ENCODE results near the gene CNKSR3.

The CNKSR3 gene

GRCh38 chr6:154478021-154478700, 32.3 kb downstream of the CNKSR3 start:
- Histone ChIP-seq H3K4me1 (ENCODE audit: low read depth, poor library complexity, severe bottlenecking) (no peaks in the 10 kb centered on the region), H3K9ac (no peak overlapping the region), H3K4me2 (no peak overlapping the region), H3K4me3 (IDR thresholded peaks at IDR 0.05; ENCODE audit: insufficient read depth, low read depth, low read length) (no peak overlapping the region), H4K20me1 (ENCODE audit: insufficient read depth) (no peaks in the 10 kb centered on the region), H3K27me3 (ENCODE audit: insufficient read depth, low read depth) (no peaks in the 10 kb centered on the region), H2AFZ (ENCODE audit: low read depth) (no peak overlapping the region), H3K27ac (no peak overlapping the region), H3K79me2 (ENCODE audit: insufficient read depth, low read depth) (no peaks in the 10 kb centered on the region), H3K36me3 (ENCODE audit: insufficient read depth) (no peaks in the 10 kb centered on the region)
- TF ChIP-seq CTCF (conservative IDR thresholded peaks at IDR 0.05; ENCODE audit: low read depth, low read length) = no peak

- H3K4me3 ChIP-seq (IDR thresholded peaks at IDR 0.05; ENCODE audit: insufficient read depth, low read depth, low read length) = no peak overlapping the region
- no peaks in the 10 kb centered on the region for H4K20me1 ChIP-seq (ENCODE audit: insufficient read depth)
- H3K79me2 ChIP-seq (ENCODE audit: insufficient read depth, low read depth) = no peaks in the 10 kb centered on the region
- H3K4me2 ChIP-seq = no peak overlapping the region
- H3K36me3 ChIP-seq (ENCODE audit: insufficient read depth) = no peaks in the 10 kb centered on the region
- H3K27me3 ChIP-seq (ENCODE audit: insufficient read depth, low read depth) = no peaks in the 10 kb centered on the region
- H3K4me1 ChIP-seq (ENCODE audit: low read depth, poor library complexity, severe bottlenecking) = no peaks in the 10 kb centered on the region
- no peak overlapping the region for H3K27ac ChIP-seq
- TF ChIP-seq CTCF (conservative IDR thresholded peaks at IDR 0.05; ENCODE audit: low read depth, low read length) = no peak
- H3K9ac ChIP-seq = no peak overlapping the region
- no peak overlapping the region for H2AFZ ChIP-seq (ENCODE audit: low read depth)
Observed at GRCh38 chr6:154476494-154476893, 34.0 kb downstream of the CNKSR3 start.

- H3K27ac ChIP-seq = no peak overlapping the region
- no peak overlapping the region for H3K4me2 ChIP-seq
Observed at GRCh38 chr6:154474648-154475428, 35.6 kb downstream of the CNKSR3 start.

GRCh38 chr6:154473324-154473723, 37.2 kb downstream of the CNKSR3 start:
- H3K27me3 ChIP-seq (ENCODE audit: insufficient read depth, low read depth) = no peaks in the 10 kb centered on the region
- H3K27ac ChIP-seq = no peak overlapping the region
- no peaks in the 10 kb centered on the region for H3K36me3 ChIP-seq (ENCODE audit: insufficient read depth)
- no peak overlapping the region for H2AFZ ChIP-seq (ENCODE audit: low read depth)
- H4K20me1 ChIP-seq (ENCODE audit: insufficient read depth) = no peaks in the 10 kb centered on the region
- no peak for TF ChIP-seq CTCF (conservative IDR thresholded peaks at IDR 0.05; ENCODE audit: low read depth, low read length)
- H3K9ac ChIP-seq = no peak overlapping the region
- no peaks in the 10 kb centered on the region for H3K79me2 ChIP-seq (ENCODE audit: insufficient read depth, low read depth)
- no peaks in the 10 kb centered on the region for H3K4me1 ChIP-seq (ENCODE audit: low read depth, poor library complexity, severe bottlenecking)
- H3K4me2 ChIP-seq = no peak overlapping the region
- H3K4me3 ChIP-seq (IDR thresholded peaks at IDR 0.05; ENCODE audit: insufficient read depth, low read depth, low read length) = no peak overlapping the region

More at GRCh38 chr6:154474648-154475428, 35.6 kb downstream of the CNKSR3 start:
- no peak for TF ChIP-seq CTCF (conservative IDR thresholded peaks at IDR 0.05; ENCODE audit: low read depth, low read length)
- Histone ChIP-seq H3K4me1 (ENCODE audit: low read depth, poor library complexity, severe bottlenecking) (no peaks in the 10 kb centered on the region), H3K9ac (no peak overlapping the region), H4K20me1 (ENCODE audit: insufficient read depth) (no peaks in the 10 kb centered on the region), H2AFZ (ENCODE audit: low read depth) (no peak overlapping the region), H3K79me2 (ENCODE audit: insufficient read depth, low read depth) (no peaks in the 10 kb centered on the region), H3K36me3 (ENCODE audit: insufficient read depth) (no peaks in the 10 kb centered on the region), H3K4me3 (IDR thresholded peaks at IDR 0.05; ENCODE audit: insufficient read depth, low read depth, low read length) (no peak overlapping the region), H3K27me3 (ENCODE audit: insufficient read depth, low read depth) (no peaks in the 10 kb centered on the region)

All from KMS-11 (cell line).